ENCODE data around the gene ATG5.
"Not testable (repeated sequence)": the region's sequence is repeated elsewhere in the genome, so short reads cannot be mapped to it uniquely, and the experiment has no call there.

Gene ATG5

DNA sequence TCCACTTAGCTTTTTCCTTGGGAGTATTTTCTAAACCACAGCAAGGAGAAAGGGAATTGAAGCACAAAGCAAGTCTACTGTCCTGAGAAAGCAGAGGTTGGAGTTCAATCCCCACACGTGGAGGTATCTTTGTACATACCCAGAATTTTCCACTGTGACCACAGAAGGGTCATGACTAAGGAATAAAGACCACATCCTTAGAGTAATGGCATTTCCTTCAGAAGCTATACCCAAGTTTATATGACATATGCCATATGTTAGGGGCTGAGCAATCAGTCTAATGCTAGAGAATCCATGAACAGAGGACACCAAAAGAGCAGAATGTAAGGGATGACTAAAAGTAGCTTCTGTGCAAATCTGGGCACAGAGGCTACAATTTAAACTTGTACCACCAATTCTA lies 46.4 kb downstream of the ATG5 start:
- TF ChIP-seq, protein P1, sequence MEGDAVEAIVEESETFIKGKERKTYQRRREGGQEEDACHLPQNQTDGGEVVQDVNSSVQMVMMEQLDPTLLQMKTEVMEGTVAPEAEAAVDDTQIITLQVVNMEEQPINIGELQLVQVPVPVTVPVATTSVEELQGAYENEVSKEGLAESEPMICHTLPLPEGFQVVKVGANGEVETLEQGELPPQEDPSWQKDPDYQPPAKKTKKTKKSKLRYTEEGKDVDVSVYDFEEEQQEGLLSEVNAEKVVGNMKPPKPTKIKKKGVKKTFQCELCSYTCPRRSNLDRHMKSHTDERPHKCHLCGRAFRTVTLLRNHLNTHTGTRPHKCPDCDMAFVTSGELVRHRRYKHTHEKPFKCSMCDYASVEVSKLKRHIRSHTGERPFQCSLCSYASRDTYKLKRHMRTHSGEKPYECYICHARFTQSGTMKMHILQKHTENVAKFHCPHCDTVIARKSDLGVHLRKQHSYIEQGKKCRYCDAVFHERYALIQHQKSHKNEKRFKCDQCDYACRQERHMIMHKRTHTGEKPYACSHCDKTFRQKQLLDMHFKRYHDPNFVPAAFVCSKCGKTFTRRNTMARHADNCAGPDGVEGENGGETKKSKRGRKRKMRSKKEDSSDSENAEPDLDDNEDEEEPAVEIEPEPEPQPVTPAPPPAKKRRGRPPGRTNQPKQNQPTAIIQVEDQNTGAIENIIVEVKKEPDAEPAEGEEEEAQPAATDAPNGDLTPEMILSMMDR (IDR thresholded peaks at IDR 0.05): no peak
- H3K4me3 ChIP-seq: no peak overlapping the region
- no peak overlapping the region for H3K27ac ChIP-seq
- no peak for DNase-seq (ENCODE audit: low spot score)

DNA sequence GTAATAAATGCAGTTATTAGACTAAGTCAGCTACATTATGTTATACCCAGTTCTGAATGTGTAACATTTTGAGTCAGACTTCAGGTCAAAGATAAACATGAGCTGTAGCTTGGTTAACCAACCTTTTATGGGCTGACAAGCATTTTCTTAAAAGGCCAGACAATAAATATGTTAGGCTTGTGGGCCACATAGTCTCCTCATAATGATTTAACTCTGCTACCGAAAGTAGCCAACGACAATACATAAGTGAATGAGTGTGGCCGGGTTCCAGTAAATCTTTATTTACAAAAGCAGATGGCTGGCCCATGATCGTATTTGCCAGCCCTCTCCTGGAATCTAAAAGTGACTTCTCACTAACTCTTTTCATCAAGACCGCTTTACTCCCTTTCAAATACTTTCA lies 49.9 kb downstream of the ATG5 start:
- DNase-seq (ENCODE audit: low spot score): no peak
- H3K4me3 ChIP-seq: no peak overlapping the region
- H3K27ac ChIP-seq: no peak overlapping the region
- TF ChIP-seq, protein P1 (IDR thresholded peaks at IDR 0.05): no peak

DNA sequence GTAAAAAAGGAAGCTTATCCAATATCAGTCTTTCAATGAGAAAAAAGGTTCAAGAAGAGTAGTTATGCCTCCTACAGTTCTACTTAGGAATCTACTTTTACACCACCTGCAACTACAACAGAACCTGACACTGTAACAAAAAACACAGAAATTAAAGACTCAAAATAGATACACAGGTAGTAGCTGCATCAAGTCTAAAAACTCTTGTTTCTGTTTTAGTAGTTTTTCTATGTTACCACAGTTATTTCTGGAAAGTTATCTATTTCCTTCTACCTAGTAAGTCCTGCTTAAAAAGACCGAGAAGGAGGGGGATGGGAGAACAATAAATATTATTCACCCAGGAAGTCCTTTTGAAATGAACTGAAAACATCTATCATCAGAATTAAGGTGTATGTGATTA lies 52.5 kb downstream of the ATG5 start:
- TF ChIP-seq, protein P1 (IDR thresholded peaks at IDR 0.05): no peak
- Histone ChIP-seq H3K27ac (no peak overlapping the region), H3K4me3 (no peak overlapping the region)
- no peak for DNase-seq (ENCODE audit: low spot score)

DNA sequence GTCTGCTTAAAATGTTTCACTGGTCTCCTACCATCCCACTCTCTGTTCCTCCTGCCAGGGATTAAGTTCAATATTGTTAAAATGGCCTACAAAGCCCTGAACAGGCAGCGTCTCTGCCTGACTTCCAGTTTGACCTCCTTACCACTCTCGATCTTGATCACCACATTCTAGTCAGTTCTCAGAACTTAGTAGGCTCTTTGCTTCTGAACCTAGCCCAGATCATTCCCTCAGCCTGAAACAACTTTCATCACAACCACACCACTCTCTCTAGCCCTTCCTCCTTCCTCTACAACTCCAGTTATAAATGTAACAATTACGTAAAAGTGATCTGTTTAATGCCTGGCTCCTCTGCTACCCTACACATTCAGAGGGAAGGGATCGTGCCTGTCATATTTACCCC lies 53.3 kb downstream of the ATG5 start:
- TF ChIP-seq, protein P1 (IDR thresholded peaks at IDR 0.05): no peak
- no peak for DNase-seq (ENCODE audit: low spot score)
- Histone ChIP-seq H3K27ac (no peak overlapping the region), H3K4me3 (no peak overlapping the region)

DNA sequence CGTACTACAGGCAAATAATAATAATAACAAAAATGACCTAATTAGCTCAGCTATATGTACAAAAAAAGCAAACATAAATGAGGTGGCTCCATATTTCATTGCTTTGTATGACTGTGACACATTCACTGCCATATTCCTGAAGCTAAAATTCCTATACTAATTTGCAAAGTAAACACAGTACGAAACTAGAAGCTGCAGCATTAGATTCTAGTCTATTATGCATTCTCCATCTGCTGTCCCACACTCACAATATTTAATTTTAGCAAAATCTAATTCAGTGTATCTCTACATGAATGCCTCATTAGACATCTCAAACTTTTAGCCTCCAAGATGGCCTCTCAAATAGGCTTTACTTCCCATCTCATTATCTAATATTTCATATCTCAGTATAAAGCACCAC lies 55.1 kb downstream of the ATG5 start:
- no peak overlapping the region for H3K4me3 ChIP-seq
- TF ChIP-seq, protein P1 (IDR thresholded peaks at IDR 0.05): no peak

DNA sequence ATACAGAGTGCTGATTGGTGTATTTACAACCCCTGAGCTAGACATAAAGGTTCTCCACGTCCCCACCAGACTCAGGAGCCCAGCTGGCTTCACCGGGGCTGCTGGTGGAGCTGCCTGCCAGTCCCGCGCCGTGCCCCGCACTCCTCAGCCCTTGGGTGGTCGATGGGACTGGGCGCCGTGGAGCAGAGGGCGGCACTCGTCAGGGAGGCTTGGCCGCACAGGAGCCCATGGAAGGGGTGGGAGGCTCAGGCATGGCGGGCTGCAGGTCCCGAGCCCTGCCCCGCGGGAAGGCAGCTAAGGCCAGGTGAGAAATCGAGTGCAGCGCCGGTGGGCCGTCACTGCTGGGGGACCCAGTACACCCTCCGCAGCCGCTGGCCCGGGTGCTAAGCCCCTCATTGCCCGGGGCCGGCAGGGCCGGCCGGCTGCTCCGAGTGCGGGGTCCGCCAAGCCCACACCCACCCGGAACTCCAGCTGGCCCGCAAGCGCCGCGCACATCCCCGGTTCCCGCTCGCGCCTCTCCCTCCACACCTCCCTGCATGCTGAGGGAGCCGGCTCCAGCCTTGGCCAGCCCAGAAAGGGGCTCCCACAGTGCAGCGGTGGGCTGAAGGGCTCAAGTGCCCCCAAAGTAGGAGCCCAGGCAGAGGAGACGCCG lies 56.2 kb downstream of the ATG5 start:
- not testable (repeated sequence) for H3K27ac ChIP-seq; DNase-seq (ENCODE audit: low spot score); H3K4me3 ChIP-seq

More for the DNA sequence above, 55.1 kb downstream of the ATG5 start:
- H3K27ac ChIP-seq: no peak overlapping the region
- no peak for DNase-seq (ENCODE audit: low spot score)

DNA sequence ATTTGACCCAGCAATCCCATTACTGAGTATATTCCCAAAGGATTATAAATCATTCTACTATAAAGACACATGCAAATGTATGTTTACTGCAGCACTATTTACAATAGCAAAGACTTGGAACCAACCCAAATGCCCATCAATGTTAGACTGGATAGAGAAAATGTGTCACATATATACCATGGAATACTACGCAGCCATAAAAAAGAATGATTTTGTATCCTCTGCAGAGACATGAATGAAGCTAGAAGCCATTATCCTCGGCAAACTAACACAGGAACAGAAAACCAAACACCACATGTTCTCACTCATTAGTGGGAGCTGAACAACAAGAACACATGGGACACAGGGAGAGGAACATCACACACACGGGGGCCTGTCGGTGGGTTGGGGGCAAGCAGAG lies 57.1 kb downstream of the ATG5 start:
- not testable (repeated sequence) for H3K4me3 ChIP-seq; DNase-seq (ENCODE audit: low spot score); H3K27ac ChIP-seq

DNA sequence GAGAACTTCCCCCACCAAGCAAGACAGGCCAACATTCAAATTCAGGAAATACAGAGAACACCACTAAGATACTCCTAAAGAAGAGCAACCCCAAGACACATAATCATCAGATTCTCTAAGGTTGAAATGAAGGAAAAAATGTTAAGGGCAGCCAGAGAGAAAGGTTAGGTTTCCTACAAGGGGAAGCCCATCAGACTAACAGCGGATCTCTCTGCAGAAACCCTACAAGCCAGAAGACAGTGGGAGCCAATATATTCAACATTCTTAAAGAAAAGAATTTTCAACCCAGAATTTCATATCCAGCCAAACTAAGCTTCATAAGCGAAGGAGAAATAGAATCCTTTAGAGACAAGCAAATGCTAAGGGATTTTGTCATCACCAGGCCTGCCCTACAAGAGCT lies 61.1 kb downstream of the ATG5 start:
- not testable (repeated sequence) for H3K4me3 ChIP-seq; DNase-seq (ENCODE audit: low spot score); H3K27ac ChIP-seq

DNA sequence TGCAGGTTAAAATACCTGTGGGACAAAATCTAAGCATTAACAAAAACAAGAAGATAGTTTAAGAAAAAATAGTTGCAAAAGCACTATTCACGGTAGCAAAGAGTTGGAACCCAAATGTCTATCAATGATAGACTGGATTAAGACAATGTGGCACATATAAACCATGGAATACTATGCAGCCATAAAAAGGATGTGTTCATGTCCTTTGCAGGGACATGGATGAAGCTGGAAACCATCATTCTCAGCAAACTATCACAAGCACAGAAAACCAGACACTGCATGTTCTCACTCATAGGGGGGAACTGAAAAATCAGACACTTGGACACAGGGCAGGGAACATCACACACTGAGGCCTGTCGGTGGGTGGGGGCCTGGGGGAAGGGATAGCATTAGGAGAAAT lies 65.8 kb downstream of the ATG5 start:
- not testable (repeated sequence) for DNase-seq (ENCODE audit: low spot score); H3K27ac ChIP-seq

More for the DNA sequence above, 65.8 kb downstream of the ATG5 start:
- H3K4me3 ChIP-seq: not testable (repeated sequence)

All from coronary artery (tissue), 2 donors.